Activated gamma-delta T cell treated with anti-CD3 and anti-CD28 coated beads, Interleukin-2, amount 50 U/mL, for 16 hours (primary cell): ENCODE data around the gene KCTD18.

Experiments
- DNase-seq: peaks from one replicate; pipeline ENCODE4 v3.0.0-alpha.2; 2020; ENCODE audit warnings: low read depth

KCTD18 gene

DNA sequence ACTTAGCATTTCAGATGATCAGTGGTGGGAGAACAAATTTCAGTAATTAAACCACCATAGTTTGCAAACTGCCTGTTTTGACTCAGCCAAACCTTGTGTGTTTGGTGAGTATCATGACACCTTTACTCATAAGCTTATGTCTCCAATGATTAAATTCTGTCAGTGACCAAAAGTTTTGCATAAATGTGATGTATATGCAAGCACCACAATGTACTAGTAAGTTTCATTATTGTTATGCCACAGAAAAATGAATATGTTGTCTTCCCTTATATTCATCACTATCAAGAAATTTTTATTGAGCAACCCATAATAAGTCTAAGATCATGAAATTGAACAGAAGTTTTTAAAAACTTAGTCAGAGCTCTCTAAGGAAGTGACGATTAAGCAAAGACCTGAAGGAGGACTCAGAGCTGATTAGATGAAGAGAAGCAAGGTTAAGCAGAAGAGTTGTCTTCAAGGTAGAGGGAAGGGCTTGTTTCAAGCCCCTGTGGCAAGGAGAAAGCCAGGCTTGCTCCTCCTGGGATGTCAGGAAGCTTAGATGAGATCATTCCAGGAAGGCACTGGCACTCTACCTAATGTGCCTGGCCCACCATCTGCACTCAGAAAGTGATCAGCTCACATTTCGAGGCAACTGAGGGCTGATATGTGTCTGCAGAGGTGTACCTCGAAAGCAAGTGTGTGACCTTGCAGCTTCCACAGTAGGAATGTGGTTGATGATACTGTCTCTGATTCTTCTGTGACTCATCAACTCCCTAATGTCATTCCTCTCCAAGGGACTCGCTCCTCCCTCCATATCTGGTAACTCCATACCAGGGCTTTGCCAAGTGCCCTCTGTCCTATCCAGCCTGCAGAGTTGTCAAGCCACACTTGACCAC, 54.7 kb downstream of the KCTD18 start:
- no peak for DNase-seq

DNA sequence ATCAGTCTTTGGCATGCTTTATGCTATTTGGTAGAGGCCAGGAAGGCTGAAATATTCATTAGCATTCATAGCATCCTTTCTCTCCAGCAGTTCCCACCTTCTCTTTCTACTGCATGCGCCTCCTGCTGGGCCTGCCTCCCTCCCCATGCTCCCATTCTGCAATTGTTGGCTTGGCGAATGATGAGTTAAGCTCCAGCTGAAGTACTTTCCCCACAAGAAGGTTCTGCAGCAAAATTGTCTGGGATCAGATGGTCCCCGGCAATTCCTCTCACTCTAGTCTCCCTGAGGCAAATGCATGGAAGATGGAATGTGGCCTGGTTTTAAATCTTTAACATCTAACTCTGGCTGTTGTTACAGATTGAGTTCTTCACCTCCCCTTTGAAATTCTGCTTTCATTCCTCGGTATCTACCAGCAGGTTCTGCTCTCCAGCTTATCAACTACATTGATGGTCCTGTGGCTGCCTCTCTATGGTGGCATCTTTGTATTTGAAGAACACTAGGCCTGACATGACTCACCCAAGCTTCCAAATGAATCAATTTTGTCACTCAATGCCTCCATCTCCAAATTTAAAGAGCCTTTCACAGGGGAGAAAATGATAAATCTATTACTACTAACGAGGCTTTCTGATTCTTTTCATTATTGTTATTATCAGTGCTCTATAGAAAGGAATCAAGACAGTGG, 55.9 kb downstream of the KCTD18 start:
- DNase-seq: no peak

DNA sequence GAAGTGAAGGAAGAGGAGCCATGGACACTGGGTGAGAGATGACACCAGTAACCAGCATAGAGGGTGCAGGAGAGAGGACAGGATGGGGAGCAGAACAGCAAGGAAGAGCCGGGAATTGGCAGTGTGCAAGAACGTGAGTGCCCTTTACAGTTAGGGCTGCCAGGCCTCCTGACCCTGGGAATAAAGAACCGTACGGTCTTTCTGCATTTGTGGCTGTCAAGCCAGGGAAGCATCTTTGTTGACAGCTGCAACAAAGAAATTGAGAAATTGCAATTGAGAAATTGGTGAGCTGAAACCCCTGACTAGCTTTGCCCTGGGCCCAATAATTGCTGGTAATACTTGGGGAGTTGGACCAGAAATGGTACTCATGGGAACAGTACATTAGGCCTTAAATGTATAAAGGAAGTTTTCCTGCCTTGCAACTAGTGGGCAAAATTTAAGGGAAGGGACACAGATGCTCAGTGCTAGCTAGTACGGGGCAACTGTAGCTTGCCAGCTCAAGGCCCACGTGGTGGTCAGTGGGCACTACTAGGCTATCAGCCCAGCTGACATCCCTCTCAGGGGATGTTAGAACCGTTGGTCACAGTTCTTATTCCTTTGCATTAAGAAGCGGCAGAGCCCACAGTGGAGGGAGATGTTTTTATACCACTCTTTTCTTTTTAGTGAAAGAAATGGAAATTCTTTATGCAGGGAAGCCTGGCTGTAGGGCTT, 56.6 kb downstream of the KCTD18 start:
- DNase-seq: no peak

DNA sequence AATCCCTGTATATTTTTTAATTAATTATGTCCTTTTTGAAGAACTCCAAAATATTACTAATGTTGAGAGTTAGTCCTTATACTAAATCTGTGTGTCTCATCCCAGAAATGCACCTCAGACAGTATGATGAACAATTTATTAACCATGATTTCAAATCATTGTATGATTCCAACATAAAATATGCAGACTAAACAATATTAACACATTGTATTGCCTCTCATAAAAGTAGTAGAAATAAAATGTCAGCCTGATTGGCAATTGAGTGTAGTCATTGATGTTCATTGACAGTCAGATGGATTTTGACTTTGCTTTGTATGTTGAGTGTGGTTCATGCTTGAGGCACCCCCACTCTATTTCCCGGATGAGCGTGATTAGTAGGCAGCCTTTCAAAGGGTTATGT, 57.5 kb downstream of the KCTD18 start:
- DNase-seq: no peak

DNA sequence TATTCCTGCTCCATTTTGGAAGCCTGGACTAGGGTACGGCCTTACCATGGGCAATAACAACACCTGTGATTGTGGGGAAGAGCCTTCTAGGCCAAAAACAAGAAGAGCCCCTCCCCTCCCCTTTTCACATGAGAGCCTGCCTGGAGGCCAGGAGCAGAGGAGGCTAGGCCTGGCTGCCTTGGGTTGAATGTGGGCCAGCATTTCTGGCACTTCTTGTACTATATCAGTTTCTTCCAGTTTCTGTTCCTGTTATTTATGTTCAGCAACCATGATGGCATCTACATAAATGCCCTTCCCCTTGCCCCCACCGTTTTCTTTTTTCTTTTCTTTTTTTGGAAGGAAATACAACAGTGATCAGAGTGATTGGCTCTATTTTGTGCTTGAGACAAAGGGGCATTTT, 58.4 kb downstream of the KCTD18 start:
- no peak for DNase-seq

DNA sequence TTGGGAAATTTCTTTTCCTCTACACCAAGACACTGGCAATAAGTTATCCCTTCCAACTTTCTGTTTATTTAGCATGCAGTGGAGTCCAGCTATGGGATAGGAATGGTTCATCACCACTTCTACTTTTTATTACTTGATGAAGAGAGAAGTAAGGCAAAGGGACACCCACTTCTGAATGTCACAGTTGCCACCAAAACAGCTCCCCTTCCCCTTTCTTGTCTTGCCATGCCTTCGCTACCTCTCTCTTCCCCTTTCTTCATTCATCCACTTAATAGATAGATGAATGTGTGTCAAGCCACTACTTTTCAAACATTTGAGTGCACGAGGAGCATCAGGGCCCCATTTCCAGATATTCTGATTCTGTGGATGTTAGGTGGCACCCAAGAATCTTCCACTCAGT, 59.6 kb downstream of the KCTD18 start:
- DNase-seq: no peak

DNA sequence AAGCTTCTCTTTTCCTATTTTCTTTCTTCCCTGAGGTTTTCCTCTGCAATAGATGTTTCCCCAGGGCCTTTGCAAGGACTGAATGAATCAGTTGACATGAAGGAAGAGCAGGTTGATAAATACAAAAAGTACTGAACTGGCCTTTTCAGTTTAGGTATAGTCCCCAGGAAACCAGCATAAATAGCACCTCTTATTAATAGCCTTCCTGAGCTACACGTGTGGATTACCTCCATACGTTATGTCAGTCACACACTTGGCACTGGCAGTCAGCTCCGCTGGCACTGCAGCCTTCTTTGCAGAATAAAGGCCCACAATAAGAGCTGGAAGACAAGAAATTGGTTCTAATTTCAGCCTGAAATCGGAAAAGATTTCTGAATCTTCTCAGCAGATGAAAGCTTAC, 60.7 kb downstream of the KCTD18 start:
- DNase-seq: no peak

DNA sequence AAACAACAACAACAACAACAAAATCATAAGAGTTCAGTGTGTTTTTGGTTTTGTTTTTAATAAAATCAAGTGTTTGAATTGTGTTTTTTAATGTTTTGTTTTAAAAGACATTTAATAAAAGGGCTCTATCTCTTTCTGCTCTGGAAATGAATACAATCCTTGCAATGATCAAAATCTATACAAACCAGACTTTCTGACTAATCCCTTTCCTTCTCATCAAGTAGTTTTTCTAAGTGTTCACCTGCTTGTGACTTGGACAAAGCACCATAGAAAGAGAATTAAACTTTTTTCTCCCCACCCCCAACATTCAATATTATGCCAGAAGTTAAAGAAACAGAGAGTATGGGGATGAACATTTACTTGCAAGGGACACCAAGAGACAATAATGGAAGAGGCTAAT, 61.4 kb downstream of the KCTD18 start:
- no peak for DNase-seq

DNA sequence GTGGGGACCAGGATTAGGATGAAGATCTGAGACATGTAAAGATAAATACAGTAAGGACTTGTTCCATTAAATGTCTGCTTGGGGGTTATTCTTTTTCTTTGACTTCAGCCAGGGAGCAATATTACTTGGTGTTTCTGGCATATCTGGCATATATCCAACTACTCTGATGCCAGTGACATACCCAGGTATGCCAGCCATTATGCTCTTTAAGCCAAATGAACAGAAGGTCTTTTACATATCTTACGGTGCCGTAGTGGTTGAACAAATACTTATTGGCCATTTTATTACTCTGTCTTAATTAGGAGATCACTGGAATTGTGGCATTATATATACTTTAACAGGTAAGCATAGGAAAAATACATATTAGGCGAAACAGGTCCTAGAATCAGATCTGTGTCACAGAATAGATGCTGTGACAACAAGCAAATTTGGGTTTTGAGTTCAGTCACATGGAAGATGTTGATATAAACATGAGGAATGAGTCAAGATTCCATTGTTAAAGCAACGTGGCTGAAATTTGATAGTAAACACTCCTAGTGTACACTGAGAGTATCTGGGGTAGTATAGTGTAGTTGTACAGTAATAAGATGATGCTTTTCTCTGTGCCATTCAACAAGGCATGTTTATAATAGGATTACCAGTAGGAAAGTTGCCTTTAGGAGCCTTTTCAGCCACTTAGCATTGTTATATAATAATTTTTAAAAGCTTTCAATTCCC, 62.6 kb downstream of the KCTD18 start:
- DNase-seq: no peak

DNA sequence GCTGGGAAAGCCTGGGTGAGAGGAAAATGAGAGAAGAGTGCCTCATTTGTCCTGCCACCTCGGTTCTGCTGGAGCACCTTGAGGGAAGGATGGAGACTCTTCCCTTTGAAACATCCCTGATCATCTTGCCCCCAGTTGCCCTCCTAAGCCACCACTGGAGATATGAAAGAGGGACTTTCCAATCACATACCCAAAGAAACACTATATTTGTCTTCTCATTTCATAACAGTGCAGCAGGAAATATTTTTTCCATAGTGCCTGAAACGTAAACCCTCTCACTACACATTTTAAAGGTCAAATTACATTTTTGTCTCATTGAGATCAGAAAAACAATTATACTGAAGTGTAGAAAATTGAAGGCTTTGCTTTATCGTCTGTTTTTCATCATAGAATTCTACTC, 63.3 kb downstream of the KCTD18 start:
- no peak for DNase-seq

DNA sequence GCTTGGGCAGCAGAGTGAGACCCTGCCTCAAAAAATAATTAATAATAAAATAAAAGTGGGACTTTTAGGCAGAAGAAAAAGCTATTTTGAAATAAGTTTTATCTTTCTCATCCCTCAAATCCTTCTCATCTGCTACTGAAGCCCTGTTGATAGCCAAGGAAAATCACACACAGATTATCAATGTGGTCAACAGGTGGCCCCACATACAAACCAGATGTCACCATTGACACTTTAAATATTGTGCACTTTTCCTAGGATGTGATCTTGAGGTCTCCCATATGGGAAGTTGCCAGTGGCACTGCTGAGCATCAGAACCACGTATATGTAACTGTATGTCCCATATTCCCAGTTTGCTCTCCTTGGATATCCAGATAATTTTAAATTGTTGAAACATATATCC, 64.6 kb downstream of the KCTD18 start:
- no peak for DNase-seq

DNA sequence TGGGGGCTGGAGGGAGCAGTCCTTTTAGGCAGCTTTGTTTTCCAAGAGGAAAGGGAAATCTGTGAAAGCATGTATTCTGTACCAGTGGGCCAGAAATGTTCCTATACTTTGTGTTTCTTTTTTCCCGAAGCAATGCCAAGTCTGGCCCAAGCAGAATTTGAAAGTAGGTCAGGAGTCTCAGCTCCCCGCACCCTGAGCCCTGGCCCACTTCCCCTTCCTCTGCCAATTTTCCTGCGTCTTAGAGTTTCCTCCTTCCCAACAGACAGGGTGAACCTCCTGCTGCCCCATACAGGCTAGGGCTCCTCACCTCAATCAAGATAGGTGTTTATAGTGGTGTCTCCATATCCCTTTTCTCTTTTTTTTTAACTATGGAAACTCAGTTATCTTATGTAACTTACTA, 65.3 kb downstream of the KCTD18 start:
- no peak for DNase-seq

DNA sequence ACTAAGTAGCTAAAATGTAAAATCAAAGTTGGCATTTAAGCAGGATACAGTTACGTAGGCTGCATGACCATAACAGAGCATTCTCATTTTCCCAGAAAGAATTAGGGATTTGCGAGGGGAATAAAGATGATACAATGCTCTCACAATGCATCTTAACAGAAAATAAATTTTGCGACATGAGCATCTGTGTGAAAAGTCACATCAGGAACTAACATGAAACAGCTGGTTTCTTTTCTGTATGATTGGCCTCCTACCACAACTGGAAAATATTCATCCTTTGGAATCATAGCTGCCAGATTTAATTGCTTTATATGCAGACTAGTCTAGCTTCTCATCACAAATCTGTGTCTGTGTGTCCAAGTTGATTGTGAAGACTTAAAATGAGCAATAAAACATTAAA, 66.0 kb downstream of the KCTD18 start:
- no peak for DNase-seq

DNA sequence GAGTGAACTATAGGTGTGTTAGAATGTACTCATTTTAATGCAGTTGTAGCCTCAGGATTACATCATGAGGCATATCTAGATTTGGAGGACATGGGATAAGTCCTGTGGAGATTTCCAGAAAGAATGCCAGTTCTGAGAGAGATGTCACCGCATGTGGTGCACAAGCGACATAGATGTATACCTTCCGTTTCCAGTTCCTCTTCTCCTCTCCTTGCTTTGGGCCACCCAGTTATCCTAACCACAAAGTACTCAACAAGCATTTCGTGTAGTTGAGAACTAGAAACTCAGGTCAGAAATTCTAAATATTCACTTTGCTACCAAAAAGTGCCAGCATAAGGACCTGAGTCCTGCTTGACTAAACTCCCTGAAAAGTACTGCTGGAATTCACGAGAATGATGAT, 66.5 kb downstream of the KCTD18 start:
- DNase-seq: no peak

DNA sequence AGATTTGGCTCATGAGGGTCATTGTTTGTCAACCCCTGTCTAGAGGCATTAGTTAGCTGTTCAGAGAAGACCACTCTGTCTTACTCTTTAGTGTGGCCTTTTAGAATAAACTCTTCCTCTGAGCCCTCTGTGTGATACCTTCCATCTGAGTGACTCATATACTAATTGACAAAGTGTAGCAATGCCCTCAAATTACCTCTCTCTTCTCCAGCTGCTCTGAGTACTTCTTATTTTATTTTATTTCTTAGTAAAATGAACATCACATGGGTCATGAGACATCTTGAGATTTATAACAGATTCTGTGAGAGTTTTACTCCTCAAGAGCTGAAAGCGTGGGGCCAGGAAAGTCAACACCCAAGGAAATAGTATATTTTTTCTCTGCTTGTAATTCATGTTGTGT, 67.4 kb downstream of the KCTD18 start:
- DNase-seq: no peak

DNA sequence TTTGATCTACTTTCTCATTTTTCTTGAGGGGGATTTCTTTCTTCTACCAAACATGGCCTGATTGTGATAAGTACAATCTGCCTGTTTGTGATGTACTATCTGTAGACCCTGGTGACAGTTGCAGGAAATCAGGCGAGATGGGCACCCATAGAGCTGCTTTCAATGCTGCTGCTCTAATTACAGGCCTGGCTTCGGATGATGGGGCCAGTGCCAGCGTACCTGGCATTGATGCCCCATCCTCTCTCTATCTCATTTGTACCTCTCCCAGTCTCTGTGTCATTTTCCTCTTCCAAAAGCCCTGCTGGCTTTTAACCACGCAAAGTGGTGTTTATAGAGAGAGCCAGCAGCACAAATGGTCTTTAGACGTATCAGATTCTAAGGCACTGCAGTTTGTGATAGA, 69.9 kb downstream of the KCTD18 start:
- DNase-seq: no peak
